Kasumi-1 (cell line): ENCODE data around the gene STEAP1B.
A peak's percentile ranks its signal among the peaks of the same experiment; 100 is the strongest.
"Not testable (repeated sequence)": the region's sequence is repeated elsewhere in the genome, so short reads cannot be mapped to it uniquely, and the experiment has no call there.

ENCODE experiments used
- DNase-seq, 2 experiments: peaks; one replicate each; lab custom pipeline; 2025; lab: John Stamatoyannopoulos, UW

The STEAP1B gene

DNA sequence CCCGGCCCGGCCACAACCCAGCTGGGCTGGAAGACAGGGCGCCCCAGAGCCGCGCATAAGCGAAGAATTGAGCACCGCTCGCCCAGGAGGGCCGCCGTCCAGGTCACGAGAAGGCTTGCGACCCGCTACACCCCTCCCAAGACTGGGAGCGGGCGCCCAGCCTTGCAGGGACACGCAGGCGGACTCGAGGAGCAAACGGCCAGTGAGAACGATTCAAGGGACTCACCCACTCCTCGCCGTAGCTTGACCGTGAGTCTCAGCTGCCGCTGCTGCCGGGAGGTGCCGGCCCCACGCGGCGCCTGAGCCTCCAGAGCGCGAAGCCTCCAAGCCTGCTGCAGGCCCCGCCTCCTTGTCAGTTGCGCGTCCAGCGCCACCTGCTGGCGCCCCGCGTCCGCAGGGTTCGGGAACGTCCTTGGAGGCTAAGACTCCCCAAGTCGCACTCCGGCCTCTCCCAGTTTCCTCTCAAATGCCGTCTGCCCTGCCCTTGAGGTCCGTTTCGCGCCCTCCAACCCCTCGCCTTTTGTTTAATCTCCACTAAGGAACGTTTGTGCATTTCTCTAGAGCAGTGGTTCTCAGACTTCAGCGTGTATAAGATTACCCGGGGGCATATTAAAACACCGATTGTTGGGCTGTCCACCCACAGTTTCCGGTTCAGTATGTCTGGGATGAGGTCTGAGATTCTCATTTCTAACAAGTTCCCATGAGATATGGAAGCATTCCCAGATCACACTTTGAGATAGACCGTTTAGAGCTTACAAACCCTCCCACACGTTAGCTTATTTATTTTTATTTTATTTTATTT is at the start of gene STEAP1B:
Gene STEAP1B (minus strand): TSS at position 301 of the 802 bp plus-strand sequence. CDS start 5,333 bp downstream, outside the sequence.
- peak; percentile 24 to 31 for DNase-seq

GRCh38 chr7:22549051-22549450 is 49.1 kb upstream of the STEAP1B start:
- DNase-seq = no peak

GRCh38 chr7:22548313-22548712 is 48.3 kb upstream of the STEAP1B start:
- no peak for DNase-seq

- DNase-seq = no peak
Measured at GRCh38 chr7:22546769-22547168, 46.8 kb upstream of the STEAP1B start.

GRCh38 chr7:22545529-22545928 is 45.5 kb upstream of the STEAP1B start:
- no peak for DNase-seq

GRCh38 chr7:22544245-22544644 is 44.3 kb upstream of the STEAP1B start:
- no peak for DNase-seq

GRCh38 chr7:22543169-22543568 is 43.2 kb upstream of the STEAP1B start:
- DNase-seq = no peak

DNA sequence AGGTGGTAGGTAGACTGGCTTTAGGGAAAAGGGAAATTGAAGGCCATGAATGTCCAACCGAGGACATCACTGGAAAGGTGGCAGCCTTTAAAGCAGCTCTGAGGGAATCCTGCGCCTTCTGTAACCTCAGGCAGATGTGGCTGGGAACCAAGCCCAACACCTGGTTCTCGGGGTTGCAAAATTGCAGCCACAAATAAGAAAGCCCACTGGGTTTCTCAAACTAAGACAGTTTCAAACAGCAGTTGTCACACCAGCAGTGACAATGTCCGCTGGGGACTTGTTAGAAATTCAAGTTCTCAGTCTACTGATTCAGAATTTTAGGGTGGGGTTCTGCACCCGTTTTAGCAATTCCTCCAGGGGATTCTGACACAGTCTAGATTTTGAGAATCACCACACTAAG is 42.7 kb upstream of the STEAP1B start:
- DNase-seq = no peak

DNA sequence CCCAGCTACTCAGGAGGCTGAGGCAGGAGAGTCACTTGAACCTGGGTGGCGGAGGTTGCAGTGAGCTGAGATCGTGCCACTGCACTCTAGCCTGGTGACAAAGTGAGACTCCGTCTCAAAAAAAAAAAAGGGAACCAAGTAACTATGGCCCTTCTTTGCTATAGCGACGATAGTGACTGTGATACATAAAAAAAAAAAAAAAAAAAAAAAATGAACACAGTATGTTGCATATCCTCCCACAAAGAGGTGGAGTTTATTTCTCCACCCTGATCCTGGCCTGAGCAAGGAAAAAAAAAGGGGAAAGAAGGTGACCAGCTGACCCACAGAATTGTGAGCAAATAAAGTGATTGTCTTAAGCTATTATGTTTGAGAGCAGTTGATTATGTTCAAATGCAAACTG is 42.3 kb upstream of the STEAP1B start:
- no peak for DNase-seq

GRCh38 chr7:22541789-22542188 is 41.8 kb upstream of the STEAP1B start:
- no peak for DNase-seq

DNA sequence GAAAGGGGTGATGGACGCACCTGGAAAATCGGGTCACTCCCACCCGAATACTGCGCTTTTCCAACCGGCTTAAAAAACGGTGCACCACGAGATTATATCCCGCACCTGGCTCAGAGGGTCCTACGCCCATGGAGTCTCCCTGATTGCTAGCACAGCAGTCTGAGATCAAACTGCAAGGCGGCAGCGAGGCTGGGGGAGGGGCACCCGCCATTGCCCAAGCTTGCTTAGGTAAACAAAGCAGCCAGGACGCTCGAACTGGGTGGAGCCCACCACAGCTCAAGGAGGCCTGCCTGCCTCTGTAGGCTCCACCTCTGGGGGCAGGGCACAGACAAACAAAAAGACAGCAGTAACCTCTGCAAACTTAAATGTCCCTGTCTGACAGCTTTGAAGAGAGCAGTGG is 28.5 kb upstream of the STEAP1B start:
- not testable (repeated sequence) for DNase-seq

GRCh38 chr7:22524353-22524947 is 24.5 kb upstream of the STEAP1B start:
- DNase-seq = not testable (repeated sequence)

GRCh38 chr7:22523478-22524352 is 23.7 kb upstream of the STEAP1B start:
- peak; percentile 37 to 46 for DNase-seq

GRCh38 chr7:22519560-22519959 is 19.6 kb upstream of the STEAP1B start:
- not testable (repeated sequence) for DNase-seq

DNA sequence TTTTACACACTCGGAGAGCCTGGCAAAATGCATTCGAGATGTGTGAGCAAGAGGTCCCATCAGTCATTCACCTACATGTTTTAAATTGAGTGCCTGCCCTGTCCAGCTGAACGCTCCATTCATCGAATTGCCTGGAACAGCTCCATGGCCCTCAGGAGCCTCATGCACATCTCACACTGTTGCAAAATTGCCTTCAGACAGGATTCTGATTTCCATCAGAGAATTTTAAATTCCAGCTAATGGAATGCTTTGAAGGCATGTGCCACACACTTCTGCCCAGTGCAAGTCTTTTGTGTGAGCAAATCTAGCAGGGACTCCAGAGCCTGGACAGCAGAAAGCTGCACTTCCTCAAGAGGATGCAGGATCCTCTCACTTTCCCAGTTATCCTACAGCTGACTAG is 17.0 kb upstream of the STEAP1B start:
- not testable (repeated sequence) for DNase-seq

DNA sequence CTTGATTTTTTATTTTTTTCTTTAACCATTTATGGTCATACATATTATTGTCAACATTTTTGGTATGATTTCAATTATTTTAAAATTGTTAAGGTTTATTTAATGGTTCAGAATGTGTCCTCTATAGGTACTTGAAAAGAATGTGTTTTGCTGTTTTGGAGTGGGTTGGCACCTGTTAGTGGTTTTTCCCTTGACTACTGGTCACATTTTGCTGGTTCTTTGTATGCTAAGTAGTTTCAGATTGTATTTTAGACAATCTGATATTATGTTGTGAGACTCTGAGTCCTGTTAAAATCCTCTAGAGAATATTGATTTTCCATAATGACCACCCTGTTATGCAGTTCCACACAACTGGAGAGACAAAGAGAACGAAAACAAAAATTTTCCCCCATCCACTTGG is 15.0 kb upstream of the STEAP1B start:
- DNase-seq = not testable (repeated sequence)

DNA sequence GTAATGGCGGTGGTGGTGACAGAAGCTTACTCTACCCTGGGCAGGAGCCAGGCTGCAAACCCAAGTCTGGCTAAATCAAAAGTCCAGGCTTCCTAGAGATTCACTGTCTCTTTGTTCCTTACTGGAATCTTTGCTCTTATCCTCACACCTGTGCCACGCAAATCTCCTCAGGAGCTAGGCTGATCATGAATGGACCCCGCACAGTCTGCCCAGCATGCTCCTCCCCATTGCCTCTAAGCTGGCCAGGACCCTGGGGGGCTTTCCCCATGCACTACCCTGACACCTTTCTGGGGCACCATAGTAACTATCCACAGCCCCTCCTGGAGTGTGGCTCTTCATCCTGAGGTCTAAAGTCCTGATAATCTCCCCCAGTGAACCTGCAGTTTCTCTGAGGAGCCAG is 7.3 kb upstream of the STEAP1B start:
- DNase-seq = not testable (repeated sequence)

DNA sequence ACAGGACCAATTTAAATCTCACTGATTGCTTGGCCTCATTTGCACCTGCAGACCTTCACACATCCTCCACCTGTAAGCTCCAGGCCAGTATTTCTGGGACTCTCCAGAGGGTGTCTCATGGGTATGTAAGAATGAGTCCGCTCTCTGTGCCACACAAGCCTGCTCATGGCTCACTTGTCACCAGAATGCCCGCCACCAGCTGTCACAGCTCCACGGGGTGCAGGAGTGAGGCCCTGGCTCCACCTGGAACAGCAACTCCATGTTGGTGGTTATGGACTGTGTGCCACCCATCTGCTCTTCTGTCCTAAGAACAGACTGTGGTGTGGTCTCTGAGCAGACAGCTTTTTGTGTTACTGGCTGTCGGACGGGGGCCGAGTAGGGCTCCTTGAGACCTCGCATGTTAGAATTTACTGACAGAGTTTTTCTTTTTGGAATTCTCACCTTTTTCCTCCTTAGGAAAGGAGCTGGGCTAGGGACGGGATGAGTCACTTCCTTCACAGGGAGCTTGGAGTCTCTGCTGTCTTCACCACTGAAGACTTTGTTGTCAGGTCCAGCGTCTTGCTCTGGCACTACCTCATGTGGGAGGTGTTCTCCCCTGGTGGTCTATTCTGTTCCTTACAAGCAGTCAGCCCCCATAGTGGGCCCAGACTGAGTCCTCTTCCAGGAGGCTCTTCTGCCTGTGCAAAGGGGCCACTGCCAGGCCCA is 6.5 kb upstream of the STEAP1B start:
- not testable (repeated sequence) for DNase-seq

GRCh38 chr7:22504519-22504918 is 4.5 kb upstream of the STEAP1B start:
- peak in 1 of 2 experiments; percentile 20 for DNase-seq

- not testable (repeated sequence) for DNase-seq
Measured at GRCh38 chr7:22502104-22502503, 2.1 kb upstream of the STEAP1B start.

DNA sequence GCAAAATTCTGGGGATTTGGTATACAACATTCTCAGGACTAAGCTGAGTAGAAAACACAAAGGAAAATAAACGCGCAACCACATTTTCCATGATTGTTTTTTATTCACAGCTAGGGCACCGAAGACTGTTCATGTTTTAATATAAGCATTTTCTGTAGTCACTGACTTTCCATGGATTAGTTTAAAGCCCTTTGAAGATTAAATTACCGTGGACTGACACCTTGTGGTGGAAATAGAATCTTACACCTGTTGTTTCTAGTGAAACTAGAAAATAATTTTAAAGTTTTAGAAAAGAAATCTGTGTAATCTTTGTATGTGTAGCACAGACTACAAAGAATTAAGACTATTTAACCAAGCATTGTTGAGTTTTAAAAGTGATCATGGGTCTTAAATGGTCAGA is 1.3 kb upstream of the STEAP1B start:
- peak; percentile 64 to 75 for DNase-seq

GRCh38 chr7:22499044-22499443 is 944 bp downstream of the STEAP1B start:
- DNase-seq = no peak
